Measurements from ENCODE around the gene EFHC1. TPM values are rescaled to one million over a fixed set of nuclear protein-coding genes. Genes with fewer than 3 reads are reported as not detected.

Gene EFHC1
- total RNA-seq, 4 donors from 2014 or later, result 14.0 to 63.0 (median 27.6) TPM

- Histone ChIP-seq H3K36me3 (no peaks in the 10 kb centered on the region), H3K27ac (no peak overlapping the region), H3K9me3 (no peaks in the 10 kb centered on the region), H3K4me1 (peaks cover 27% of the 10 kb centered on the region), H3K27me3 (no peaks in the 10 kb centered on the region), H3K4me3 (no peak overlapping the region)
- TF ChIP-seq POLR2A (IDR thresholded peaks at IDR 0.05), result no peak
- TF ChIP-seq, protein P1, sequence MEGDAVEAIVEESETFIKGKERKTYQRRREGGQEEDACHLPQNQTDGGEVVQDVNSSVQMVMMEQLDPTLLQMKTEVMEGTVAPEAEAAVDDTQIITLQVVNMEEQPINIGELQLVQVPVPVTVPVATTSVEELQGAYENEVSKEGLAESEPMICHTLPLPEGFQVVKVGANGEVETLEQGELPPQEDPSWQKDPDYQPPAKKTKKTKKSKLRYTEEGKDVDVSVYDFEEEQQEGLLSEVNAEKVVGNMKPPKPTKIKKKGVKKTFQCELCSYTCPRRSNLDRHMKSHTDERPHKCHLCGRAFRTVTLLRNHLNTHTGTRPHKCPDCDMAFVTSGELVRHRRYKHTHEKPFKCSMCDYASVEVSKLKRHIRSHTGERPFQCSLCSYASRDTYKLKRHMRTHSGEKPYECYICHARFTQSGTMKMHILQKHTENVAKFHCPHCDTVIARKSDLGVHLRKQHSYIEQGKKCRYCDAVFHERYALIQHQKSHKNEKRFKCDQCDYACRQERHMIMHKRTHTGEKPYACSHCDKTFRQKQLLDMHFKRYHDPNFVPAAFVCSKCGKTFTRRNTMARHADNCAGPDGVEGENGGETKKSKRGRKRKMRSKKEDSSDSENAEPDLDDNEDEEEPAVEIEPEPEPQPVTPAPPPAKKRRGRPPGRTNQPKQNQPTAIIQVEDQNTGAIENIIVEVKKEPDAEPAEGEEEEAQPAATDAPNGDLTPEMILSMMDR (IDR thresholded peaks at IDR 0.05), result no peak
- TF ChIP-seq EP300 (IDR thresholded peaks at IDR 0.05), result no peak
- TF ChIP-seq POLR2AphosphoS5 (IDR thresholded peaks at IDR 0.05), result no peak
- 93% methylated on average over 3 of the region's 3 CpGs for WGBS
- no peak for DNase-seq (ENCODE audit: low spot score in 2 of 2)
Observed at GRCh38 chr6:52564856-52565255, 144.7 kb downstream of the EFHC1 start.

DNA sequence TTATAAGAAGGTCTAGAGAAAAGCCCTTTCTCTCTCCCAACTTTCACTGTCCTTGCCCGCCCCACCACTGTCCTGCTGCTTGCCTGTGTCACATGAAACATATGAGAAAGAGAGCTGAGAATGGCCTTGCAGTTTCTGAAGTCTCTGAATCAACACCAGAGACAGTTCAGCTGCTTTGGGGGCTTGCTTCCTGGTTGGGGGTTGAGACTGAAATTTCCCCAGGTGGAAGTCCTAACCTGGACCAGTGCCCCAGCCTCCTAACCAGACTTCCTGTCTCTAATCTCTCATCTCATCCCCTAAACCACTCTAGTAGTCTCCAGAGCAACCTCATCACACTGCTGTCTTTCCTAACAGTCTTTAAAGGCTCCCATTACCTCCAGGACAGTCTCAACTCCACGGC, 146.1 kb downstream of the EFHC1 start:
- Histone ChIP-seq H3K9me3 (no peaks in the 10 kb centered on the region), H3K36me3 (no peaks in the 10 kb centered on the region), H3K27ac (peak overlapping the region; percentile 58), H3K27me3 (no peaks in the 10 kb centered on the region), H3K4me1 (peaks cover 33% of the 10 kb centered on the region), H3K4me3 (no peak overlapping the region)
- no peak for DNase-seq (ENCODE audit: low spot score in 2 of 2)
- WGBS, result 77% methylated on average over 2 of the region's 2 CpGs
- TF ChIP-seq, protein P1 (IDR thresholded peaks at IDR 0.05), result no peak
- TF ChIP-seq EP300 (IDR thresholded peaks at IDR 0.05), result no peak
- TF ChIP-seq POLR2AphosphoS5 (IDR thresholded peaks at IDR 0.05), result no peak
- no peak for TF ChIP-seq POLR2A (IDR thresholded peaks at IDR 0.05)

GRCh38 chr6:52566853-52567279, 146.7 kb downstream of the EFHC1 start:
- H3K9me3 ChIP-seq, result no peaks in the 10 kb centered on the region
- TF ChIP-seq POLR2A (IDR thresholded peaks at IDR 0.05) (no peak), EP300 (IDR thresholded peaks at IDR 0.05) (no peak), POLR2AphosphoS5 (IDR thresholded peaks at IDR 0.05) (peak in 2 of 3 donors; percentile 28 to 46)
- TF ChIP-seq, protein P1 (IDR thresholded peaks at IDR 0.05), result no peak
- H3K27me3 ChIP-seq, result no peaks in the 10 kb centered on the region
- H3K27ac ChIP-seq, result peak overlapping the region; percentile 58
- DNase-seq (ENCODE audit: low spot score in 2 of 2), result no peak
- no peak overlapping the region for H3K4me3 ChIP-seq
- no peaks in the 10 kb centered on the region for H3K36me3 ChIP-seq
- H3K4me1 ChIP-seq, result peaks cover 40% of the 10 kb centered on the region
- 74% methylated on average over 3 of the region's 3 CpGs for WGBS

- TF ChIP-seq POLR2AphosphoS5 (IDR thresholded peaks at IDR 0.05), result no peak
- no peak for TF ChIP-seq EP300 (IDR thresholded peaks at IDR 0.05)
- no peaks in the 10 kb centered on the region for H3K27me3 ChIP-seq
- H3K9me3 ChIP-seq, result no peaks in the 10 kb centered on the region
- 78% methylated on average over 4 of the region's 4 CpGs for WGBS
- no peaks in the 10 kb centered on the region for H3K36me3 ChIP-seq
- H3K4me1 ChIP-seq, result peaks cover 43% of the 10 kb centered on the region
- no peak overlapping the region for H3K4me3 ChIP-seq
- no peak for DNase-seq (ENCODE audit: low spot score in 2 of 2)
- H3K27ac ChIP-seq, result no peak overlapping the region
Observed at GRCh38 chr6:52568320-52568719, 148.2 kb downstream of the EFHC1 start.

DNA sequence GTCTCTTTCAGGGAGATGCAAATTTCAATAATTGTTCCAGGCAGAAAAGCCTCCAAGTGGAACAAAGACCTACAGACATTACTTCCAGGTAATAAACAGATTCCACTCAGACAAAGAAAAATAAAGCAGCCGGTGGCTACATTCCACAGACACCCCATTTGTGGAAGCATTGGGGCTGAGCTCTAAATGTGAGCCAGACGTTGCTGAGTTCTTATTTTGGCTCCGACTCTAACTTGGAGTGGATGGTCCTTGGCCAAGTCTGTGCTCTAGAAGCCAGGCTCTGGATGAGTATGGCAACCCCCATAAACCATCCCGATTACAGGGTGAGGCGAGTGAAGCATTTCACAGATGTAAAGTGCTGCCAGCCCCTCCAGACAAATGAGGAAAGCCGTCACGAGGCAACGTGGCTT, 150.2 kb downstream of the EFHC1 start:
- peaks cover 61% of the 10 kb centered on the region for H3K4me1 ChIP-seq
- DNase-seq (ENCODE audit: low spot score in 2 of 2), result peak in 1 of 2 donors; percentile 73
- no peak overlapping the region for H3K4me3 ChIP-seq
- WGBS, result 37% methylated on average over 8 of the region's 8 CpGs
- peak overlapping the region; percentile 54 for H3K27ac ChIP-seq
- H3K9me3 ChIP-seq, result no peaks in the 10 kb centered on the region
- H3K36me3 ChIP-seq, result no peaks in the 10 kb centered on the region
- no peak for TF ChIP-seq EP300 (IDR thresholded peaks at IDR 0.05)
- no peak for TF ChIP-seq POLR2A (IDR thresholded peaks at IDR 0.05)
- no peak for TF ChIP-seq POLR2AphosphoS5 (IDR thresholded peaks at IDR 0.05)
- no peaks in the 10 kb centered on the region for H3K27me3 ChIP-seq

GRCh38 chr6:52571099-52571755, 151.1 kb downstream of the EFHC1 start:
- no peak for DNase-seq (ENCODE audit: low spot score in 2 of 2)
- H3K36me3 ChIP-seq, result no peaks in the 10 kb centered on the region
- peak overlapping the region; percentile 54 for H3K27ac ChIP-seq
- WGBS, result 69% methylated on average over 10 of the region's 10 CpGs
- H3K4me3 ChIP-seq, result no peak overlapping the region
- no peaks in the 10 kb centered on the region for H3K27me3 ChIP-seq
- peaks cover 67% of the 10 kb centered on the region for H3K4me1 ChIP-seq
- no peaks in the 10 kb centered on the region for H3K9me3 ChIP-seq
- TF ChIP-seq, protein P1 (IDR thresholded peaks at IDR 0.05), result no peak
- TF ChIP-seq POLR2AphosphoS5 (IDR thresholded peaks at IDR 0.05), result no peak
- TF ChIP-seq EP300 (IDR thresholded peaks at IDR 0.05), result no peak
- TF ChIP-seq POLR2A (IDR thresholded peaks at IDR 0.05), result no peak
